Ascending aorta (tissue), 2 donors: ENCODE measurements around the gene NELFE. TPM values are rescaled to one million over a fixed set of nuclear protein-coding genes. Genes with fewer than 3 reads are reported as not detected.
"Not testable (repeated sequence)": the region's sequence is repeated elsewhere in the genome, so short reads cannot be mapped to it uniquely, and the experiment has no call there.

Source experiments
- DNase-seq, 2 donors: peaks; one replicate each; pipeline ENCODE4 v3.0.0-alpha.2; 2019; ENCODE audit warnings: low spot score in 2 of 2
- H3K27ac ChIP-seq, 2 donors: fragments of 200-600 bp; sonication (generic); one replicate each; pipeline ENCODE4 v1.5.1; 2016 to 2017; ENCODE audit warnings: mild to moderate bottlenecking in 1 of 2
- H3K27me3 ChIP-seq: fragments of 200-600 bp; sonication (generic); one replicate; pipeline ENCODE4 v1.5.1; 2017
- H3K36me3 ChIP-seq, 2 donors: fragments of 200-600 bp; sonication (generic); one replicate each; pipeline ENCODE4 v1.5.1; 2016
- H3K4me1 ChIP-seq, 2 donors: fragments of 200-600 bp; sonication (generic); one replicate each; pipeline ENCODE4 v1.5.1; 2016 to 2017; ENCODE audit warnings: mild to moderate bottlenecking in 1 of 2
- H3K4me3 ChIP-seq, 2 donors: fragments of 200-600 bp; sonication (generic); one replicate each; pipeline ENCODE4 v1.5.1; 2016 to 2017; ENCODE audit warnings: mild to moderate bottlenecking in 1 of 2
- H3K9me3 ChIP-seq, 2 donors: fragments of 200-600 bp; sonication (generic); one replicate each; pipeline ENCODE4 v1.5.1; 2016
- intact Hi-C: fragments of 100-400 bp; cut with DNase I; formaldehyde crosslinking; loops from one replicate; pipeline ENCODE4 v1.15.1; 2023
- total RNA-seq: library from RNA; depleted of rRNA; stranded (reverse); fragments of >200 nt; gene quantifications from one replicate; pipeline ENCODE4 v1.1.0, GENCODE V29; 2016
- TF ChIP-seq, protein P1 (sequence below), 3 experiments: fragments of 200-600 bp in 2 of 3; fragments of 450-650 bp in 1 of 3; sonication (generic) in 2 of 3; IDR thresholded peaks; one replicate each; pipeline ENCODE4 v1.5.1; 2016 to 2019; ENCODE audit warnings: antibody characterized with exemption in 3 of 3, mild to moderate bottlenecking in 1 of 3, moderate library complexity in 1 of 3

NELFE gene, protein sequence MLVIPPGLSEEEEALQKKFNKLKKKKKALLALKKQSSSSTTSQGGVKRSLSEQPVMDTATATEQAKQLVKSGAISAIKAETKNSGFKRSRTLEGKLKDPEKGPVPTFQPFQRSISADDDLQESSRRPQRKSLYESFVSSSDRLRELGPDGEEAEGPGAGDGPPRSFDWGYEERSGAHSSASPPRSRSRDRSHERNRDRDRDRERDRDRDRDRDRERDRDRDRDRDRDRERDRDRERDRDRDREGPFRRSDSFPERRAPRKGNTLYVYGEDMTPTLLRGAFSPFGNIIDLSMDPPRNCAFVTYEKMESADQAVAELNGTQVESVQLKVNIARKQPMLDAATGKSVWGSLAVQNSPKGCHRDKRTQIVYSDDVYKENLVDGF
- 208 TPM for total RNA-seq

DNA sequence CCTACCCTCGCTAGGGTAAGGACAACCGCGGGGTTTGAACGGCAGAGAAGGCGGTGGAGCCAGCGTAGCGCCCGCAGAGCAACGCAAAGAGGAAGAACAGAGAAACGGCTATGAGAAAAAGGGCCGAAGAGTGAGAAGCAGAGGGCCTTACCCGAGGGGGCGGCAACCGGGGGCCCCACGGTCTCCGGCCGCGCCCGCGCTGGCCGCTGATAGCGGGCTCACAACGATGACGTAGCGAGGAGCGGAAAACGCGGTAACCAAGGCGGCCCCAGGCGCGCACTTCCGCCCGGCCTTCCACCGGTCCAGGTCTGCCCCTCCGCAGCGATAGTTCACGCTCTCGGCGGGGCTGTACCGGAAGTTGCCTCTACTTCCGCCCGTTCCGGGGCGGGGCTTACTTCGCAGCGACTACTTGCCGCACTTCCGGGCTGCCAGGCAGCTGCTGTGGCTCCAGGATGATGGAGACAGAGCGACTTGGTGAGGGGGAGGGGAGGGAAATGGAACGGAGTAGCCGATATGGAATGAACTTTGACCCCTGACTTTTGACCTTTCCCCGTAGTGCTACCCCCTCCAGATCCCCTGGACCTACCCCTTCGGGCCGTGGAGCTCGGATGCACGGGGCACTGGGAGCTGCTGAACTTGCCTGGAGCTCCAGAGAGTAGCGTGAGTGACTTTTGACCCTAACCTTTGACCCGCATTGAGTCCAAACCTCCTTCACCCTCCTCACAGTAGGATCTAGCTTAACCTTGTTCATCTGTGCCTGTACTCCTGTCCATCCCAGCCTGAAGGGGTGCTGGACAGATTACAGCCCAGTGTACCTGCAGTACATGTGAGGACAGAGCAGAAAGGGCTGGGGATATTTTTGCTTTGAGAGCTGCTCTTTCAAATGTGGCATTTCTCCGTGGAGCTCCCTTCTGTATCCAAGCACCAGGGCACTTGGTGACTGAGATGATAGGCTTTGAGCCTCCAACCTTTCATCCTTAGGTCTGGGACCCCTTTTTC lies at the start of gene NELFE, which contains the start of gene SKIC2:
NELFE (minus strand) TSS at position 231 of the 999 bp plus-strand sequence. CDS start 525 bp downstream, outside the sequence.
SKIC2 (plus strand) TSS at position 435 of the 999 bp plus-strand sequence; CDS start at position 453, 18 bp downstream.
- peak; percentile 92 to 99 for DNase-seq
- peak within 1 kb of the TSS; percentile 85 to 88 for H3K27ac ChIP-seq
- H3K4me1 ChIP-seq, result peaks cover 3 to 23% of the 10 kb centered on the region in 2 donors
- no peaks in the 10 kb centered on the region for H3K27me3 ChIP-seq
- intact Hi-C loops, result loop anchor here (1.0 to 5.0 kb wide), 4 partner anchors 13 to 292 kb away; partner anchors contain the start of genes CSNK2B, DXO, LY6G5B and PPT2
- H3K4me3 ChIP-seq, result peak within 1 kb of the TSS; percentile 78 to 96
- no peaks in the 10 kb centered on the region for H3K9me3 ChIP-seq
- peaks cover 51 to 69% of the 10 kb centered on the region in 2 donors for H3K36me3 ChIP-seq
- TF ChIP-seq, protein P1, sequence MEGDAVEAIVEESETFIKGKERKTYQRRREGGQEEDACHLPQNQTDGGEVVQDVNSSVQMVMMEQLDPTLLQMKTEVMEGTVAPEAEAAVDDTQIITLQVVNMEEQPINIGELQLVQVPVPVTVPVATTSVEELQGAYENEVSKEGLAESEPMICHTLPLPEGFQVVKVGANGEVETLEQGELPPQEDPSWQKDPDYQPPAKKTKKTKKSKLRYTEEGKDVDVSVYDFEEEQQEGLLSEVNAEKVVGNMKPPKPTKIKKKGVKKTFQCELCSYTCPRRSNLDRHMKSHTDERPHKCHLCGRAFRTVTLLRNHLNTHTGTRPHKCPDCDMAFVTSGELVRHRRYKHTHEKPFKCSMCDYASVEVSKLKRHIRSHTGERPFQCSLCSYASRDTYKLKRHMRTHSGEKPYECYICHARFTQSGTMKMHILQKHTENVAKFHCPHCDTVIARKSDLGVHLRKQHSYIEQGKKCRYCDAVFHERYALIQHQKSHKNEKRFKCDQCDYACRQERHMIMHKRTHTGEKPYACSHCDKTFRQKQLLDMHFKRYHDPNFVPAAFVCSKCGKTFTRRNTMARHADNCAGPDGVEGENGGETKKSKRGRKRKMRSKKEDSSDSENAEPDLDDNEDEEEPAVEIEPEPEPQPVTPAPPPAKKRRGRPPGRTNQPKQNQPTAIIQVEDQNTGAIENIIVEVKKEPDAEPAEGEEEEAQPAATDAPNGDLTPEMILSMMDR (IDR thresholded peaks at IDR 0.05), result no peak

DNA sequence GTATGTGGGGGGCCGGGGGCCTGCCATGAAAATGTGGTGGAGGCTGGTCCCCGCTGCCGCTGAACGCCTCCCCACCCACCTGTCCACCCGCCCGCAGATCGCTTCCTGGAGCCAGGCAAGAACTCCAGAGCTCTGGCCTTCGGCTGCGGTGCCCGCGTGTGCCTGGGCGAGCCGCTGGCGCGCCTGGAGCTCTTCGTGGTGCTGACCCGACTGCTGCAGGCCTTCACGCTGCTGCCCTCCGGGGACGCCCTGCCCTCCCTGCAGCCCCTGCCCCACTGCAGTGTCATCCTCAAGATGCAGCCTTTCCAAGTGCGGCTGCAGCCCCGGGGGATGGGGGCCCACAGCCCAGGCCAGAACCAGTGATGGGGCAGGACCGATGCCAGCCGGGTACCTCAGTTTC lies 49.3 kb upstream of the NELFE start:
- H3K27me3 ChIP-seq, H3K9me3 ChIP-seq, DNase-seq, H3K27ac ChIP-seq, H3K36me3 ChIP-seq, H3K4me1 ChIP-seq, H3K4me3 ChIP-seq, intact Hi-C loops: not testable (repeated sequence)

DNA sequence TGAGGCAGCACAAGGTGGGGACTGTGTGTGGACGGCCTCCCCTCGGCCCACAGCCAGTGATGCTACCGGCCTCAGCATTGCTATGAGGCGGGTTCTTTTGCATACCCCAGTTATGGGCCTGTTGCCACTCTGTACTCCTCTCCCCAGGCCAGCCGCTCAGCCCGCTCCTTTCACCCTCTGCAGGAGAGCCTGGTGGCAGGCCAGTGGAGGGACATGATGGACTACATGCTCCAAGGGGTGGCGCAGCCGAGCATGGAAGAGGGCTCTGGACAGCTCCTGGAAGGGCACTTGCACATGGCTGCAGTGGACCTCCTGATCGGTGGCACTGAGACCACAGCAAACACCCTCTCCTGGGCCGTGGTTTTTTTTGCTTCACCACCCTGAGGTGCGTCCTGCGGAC lies 48.3 kb upstream of the NELFE start:
- H3K4me1 ChIP-seq, intact Hi-C loops, H3K4me3 ChIP-seq, H3K36me3 ChIP-seq, H3K9me3 ChIP-seq, H3K27me3 ChIP-seq, H3K27ac ChIP-seq: not testable (repeated sequence)
- DNase-seq, result peak in 1 of 2 donors; percentile 55

DNA sequence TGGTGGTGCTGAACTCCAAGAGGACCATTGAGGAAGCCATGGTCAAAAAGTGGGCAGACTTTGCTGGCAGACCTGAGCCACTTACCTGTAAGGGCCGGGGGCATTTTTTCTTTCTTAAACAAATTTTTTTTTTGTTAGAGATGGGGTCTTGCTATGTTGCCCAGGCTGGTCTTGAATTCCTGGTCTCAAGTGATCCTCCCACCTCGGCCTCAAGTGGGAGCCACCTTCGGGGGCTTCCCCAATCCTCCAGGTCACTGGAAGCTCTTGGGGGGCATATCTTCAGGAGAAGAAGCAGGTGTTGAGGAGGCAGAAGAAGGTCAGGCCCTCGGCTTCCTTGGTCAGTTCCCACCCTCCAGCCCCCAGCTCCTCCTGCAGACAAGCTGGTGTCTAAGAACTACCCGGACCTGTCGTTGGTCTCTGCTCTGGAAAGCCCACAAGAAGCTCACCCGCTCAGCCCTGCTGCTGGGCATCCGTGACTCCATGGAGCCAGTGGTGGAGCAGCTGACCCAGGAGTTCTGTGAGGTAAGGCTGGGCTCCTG lies 47.3 kb upstream of the NELFE start:
- H3K27ac ChIP-seq, H3K9me3 ChIP-seq, H3K27me3 ChIP-seq, H3K4me3 ChIP-seq, H3K36me3 ChIP-seq, intact Hi-C loops, H3K4me1 ChIP-seq: not testable (repeated sequence)
- peak in 1 of 2 donors; percentile 15 for DNase-seq

DNA sequence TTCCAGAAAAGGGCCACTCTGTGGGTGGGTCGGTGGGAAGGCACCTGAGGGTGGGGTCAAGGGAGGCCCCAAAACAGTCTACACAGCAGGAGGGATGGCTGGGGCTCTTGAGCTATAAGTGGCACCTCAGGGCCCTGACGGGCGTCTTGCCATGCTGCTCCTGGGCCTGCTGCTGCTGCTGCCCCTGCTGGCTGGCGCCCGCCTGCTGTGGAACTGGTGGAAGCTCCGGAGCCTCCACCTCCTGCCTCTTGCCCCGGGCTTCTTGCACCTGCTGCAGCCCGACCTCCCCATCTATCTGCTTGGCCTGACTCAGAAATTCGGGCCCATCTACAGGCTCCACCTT lies 46.7 kb upstream of the NELFE start:
- H3K36me3 ChIP-seq, H3K9me3 ChIP-seq, DNase-seq, H3K27ac ChIP-seq, intact Hi-C loops, H3K27me3 ChIP-seq, H3K4me1 ChIP-seq, H3K4me3 ChIP-seq: not testable (repeated sequence)

DNA sequence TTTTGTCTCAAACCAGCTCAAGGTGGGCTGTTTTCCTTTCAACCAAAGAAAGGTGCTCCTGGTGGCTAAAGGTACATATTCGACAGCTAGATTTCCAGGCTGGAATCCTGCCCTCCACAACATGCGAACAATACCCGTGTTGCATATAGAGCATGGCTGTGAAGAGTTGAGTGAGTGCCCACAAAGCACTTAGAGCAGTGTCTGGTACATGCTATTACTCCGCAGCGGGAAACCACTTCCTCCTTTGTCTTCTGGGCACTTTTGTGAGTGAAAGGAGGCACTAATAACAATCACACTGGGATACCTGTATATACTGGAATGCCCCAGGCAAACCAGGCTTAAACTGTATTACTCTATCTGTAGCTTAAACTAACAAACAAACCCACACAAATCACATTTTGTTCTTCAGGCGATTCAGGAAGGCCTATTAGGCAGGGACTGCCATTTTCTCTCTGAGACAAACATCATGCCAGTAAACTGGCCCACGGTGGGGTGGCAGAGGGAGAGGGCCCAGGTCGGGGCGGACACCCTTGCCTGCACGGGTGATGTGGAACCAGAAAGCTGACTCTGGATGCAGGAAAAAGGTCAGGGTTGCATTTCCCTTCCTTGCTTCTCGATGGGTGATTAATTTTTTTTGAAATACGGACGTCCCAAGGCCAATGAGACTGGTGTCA lies 46.2 kb upstream of the NELFE start:
- H3K9me3 ChIP-seq, H3K4me3 ChIP-seq, H3K4me1 ChIP-seq, H3K27ac ChIP-seq, H3K27me3 ChIP-seq, intact Hi-C loops, DNase-seq, H3K36me3 ChIP-seq: not testable (repeated sequence)

DNA sequence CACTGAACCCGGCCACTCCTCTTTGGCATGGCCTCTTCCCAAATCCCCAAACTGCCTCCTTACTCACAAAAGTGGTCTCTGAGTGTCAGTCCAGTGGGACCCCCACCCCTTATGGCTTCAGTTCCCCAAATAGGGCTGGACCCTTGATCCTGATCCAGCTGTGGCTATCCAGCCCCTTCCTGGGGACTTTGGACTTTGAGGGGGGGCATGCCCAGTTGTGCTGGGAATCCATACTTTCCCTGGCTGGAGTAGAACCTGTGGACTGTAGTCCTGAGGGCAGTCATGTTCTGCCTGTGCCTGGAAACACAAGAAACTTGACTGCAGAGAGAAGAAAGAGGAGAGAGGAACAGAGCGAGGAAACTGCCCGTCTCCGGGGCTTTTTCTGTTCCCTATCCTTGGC lies 45.6 kb upstream of the NELFE start:
- H3K4me3 ChIP-seq, H3K9me3 ChIP-seq, intact Hi-C loops, H3K27ac ChIP-seq, H3K27me3 ChIP-seq, H3K4me1 ChIP-seq, H3K36me3 ChIP-seq: not testable (repeated sequence)
- peak in 1 of 2 donors; percentile 7 for DNase-seq

DNA sequence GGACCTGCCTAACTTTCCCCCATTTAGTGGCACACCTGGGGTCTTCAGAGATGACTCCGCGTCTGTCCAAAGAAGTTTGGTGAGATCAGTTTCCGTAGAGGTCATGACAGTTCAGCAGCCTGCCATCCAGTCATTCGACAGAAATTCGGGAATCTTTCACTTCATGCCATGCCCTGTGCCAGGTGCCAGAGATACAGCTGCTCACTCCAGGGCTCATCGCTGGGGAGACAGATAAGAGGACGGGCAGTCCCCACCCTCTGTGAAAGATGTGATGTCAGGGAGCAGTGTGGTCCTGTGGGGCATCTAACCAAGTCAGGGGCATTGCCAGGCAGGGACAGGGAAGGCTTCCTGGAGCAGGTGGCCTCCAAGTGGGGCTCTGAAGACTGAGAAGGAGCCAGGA lies 44.5 kb upstream of the NELFE start:
- H3K9me3 ChIP-seq, H3K4me1 ChIP-seq, intact Hi-C loops, H3K27me3 ChIP-seq, H3K4me3 ChIP-seq, DNase-seq, H3K36me3 ChIP-seq, H3K27ac ChIP-seq: not testable (repeated sequence)

DNA sequence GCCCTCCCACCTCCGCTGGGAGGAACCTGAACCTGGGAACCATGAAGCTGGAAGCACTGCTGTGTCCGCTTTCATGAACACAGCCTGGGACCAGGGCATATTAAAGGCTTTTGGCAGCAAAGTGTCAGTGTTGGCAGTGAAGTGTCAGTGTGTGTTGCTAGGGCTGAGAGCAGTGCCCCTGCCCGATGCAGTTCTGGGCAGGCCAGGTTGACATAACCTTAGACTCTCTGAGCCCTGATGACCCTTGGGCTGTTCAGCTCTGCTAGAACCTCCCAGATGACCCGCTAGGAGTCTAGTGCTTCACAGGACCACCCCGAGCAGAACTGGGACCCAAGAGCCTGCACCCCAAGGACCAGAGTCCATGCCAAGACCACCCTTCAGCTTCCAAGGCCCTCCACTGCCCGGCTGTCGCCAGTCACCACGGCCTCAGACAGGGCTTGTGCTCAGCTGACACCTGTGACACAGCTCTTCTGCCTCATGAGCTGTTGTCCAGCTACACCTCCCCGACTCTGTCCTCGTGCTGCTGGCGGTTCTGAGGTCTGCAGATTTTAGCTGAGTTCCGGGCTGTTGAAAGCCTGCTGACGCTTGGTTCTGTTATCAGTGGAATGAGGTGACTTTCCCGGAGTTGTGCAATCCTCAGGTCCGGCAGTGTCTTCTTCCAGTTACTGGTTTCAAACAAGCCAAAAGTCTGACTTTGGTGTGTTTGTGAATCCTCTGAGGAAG lies 43.9 kb upstream of the NELFE start:
- DNase-seq, H3K36me3 ChIP-seq, H3K27ac ChIP-seq, H3K27me3 ChIP-seq, H3K4me1 ChIP-seq, intact Hi-C loops, H3K4me3 ChIP-seq, H3K9me3 ChIP-seq: not testable (repeated sequence)

DNA sequence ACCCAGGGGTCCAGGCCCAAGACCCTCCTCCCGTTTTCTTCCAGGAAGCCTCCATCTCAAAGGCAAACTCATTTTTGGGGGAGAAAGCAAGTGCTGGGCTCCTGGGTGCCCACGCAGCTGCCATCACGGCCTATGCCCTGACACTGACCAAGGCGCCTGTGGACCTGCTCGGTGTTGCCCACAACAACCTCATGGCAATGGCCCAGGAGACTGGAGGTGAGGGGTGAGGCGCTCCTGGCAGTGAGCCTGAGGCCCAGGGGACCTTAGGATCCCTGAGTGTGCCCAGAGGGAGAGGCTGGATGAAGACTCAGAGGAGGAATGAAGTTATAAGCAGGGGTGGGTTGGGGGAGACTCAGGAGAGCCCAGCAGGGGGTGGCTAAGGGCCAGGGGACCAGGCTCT lies 37.6 kb upstream of the NELFE start:
- H3K27me3 ChIP-seq, intact Hi-C loops: not testable (repeated sequence)

DNA sequence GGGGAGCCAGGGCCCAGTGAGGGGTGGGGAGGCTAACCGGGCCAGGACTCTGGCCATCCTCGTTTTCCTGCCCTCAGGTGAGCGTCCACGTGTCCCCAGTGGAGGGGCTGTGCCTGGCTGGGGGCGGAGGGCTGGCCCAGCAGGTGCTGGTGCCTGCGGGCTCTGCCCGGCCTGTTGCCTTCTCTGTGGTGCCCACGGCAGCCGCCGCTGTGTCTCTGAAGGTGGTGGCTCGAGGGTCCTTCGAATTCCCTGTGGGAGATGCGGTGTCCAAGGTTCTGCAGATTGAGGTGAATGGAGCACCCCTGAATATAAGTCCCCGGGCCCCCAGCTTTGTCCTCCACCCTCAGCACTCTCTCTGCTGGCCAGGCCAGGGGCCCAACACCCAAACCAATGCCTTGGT lies 35.6 kb upstream of the NELFE start:
- H3K36me3 ChIP-seq, H3K27me3 ChIP-seq, H3K4me1 ChIP-seq, H3K4me3 ChIP-seq, intact Hi-C loops, H3K27ac ChIP-seq, H3K9me3 ChIP-seq: not testable (repeated sequence)
- DNase-seq, result peak in 1 of 2 donors; percentile 48

More for the DNA sequence above, 37.6 kb upstream of the NELFE start:
- H3K4me1 ChIP-seq, H3K4me3 ChIP-seq, H3K36me3 ChIP-seq, H3K27ac ChIP-seq, H3K9me3 ChIP-seq: not testable (repeated sequence)
- DNase-seq, result peak in 1 of 2 donors; percentile 16

DNA sequence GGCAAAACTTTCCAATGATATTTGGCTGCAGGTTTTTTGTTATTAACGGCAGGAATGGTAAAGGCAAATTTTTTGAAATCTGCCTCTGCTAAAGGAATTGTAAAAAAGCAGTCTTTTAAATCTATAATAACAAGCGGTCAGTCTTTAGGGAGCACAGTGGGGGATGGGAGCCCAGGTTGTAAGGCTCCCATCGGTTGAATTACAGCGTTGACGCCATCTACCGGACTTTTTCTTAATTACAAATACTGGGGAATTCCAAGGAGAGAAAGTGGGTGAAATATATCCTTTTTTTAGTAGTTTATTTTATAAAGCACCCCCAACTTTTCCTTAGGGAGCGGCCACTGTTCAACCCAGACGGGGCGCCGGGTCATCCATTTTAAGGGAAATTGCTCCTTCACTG lies 30.6 kb upstream of the NELFE start:
- H3K36me3 ChIP-seq, DNase-seq, H3K4me1 ChIP-seq, H3K27me3 ChIP-seq, H3K9me3 ChIP-seq, H3K4me3 ChIP-seq, intact Hi-C loops, H3K27ac ChIP-seq: not testable (repeated sequence)
